Lung microvascular endothelial cell (primary cell): ENCODE results near the gene PDCD7. TPM values are rescaled to one million over a fixed set of nuclear protein-coding genes. Genes with fewer than 3 reads are reported as not detected.
"Not testable (repeated sequence)": the region's sequence is repeated elsewhere in the genome, so short reads cannot be mapped to it uniquely, and the experiment has no call there.

Source experiments
- DNase-seq, 2 donors: peaks; one replicate each; pipeline versions ENCODE4 v3.0.0 to v3.0.0-alpha.2; 2010; ENCODE audit warnings: low read depth in 2 of 2
- total RNA-seq: library from RNA; depleted of rRNA; stranded (reverse); fragments of >200 nt; gene quantifications from 2 replicates; pipeline ENCODE4 v1.2.1, GENCODE V29; 2014

The PDCD7 gene, protein sequence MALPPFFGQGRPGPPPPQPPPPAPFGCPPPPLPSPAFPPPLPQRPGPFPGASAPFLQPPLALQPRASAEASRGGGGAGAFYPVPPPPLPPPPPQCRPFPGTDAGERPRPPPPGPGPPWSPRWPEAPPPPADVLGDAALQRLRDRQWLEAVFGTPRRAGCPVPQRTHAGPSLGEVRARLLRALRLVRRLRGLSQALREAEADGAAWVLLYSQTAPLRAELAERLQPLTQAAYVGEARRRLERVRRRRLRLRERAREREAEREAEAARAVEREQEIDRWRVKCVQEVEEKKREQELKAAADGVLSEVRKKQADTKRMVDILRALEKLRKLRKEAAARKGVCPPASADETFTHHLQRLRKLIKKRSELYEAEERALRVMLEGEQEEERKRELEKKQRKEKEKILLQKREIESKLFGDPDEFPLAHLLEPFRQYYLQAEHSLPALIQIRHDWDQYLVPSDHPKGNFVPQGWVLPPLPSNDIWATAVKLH
- total RNA-seq = 8.3 and 11.3 TPM in 2 replicates

DNA sequence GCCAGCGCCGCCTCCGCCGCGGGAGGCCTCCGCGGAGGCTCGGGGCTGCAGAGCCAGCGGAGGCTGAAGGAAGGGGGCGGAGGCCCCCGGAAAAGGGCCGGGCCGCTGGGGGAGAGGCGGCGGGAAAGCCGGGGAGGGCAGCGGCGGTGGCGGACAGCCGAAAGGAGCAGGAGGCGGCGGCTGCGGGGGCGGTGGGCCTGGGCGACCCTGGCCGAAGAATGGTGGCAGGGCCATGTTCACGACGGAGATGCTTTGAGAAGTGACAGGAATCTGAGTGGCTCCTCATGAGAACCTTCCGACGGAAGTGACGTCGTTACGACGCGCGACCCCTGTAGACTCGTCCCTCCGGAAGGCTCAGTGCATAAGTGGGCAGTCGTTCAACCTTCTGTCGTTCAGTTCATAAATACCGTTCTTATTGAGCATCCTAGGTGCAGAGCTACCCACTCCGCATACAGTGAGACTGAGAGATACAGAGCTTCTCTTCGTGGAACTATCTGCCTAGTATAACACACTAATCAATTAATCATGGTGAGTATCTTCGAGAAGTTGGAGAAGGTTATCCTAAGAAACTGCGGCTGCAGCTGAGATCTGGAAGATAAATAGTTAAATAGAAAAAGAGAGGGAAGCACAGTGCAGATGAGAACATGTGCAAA, at the start of gene PDCD7:
Gene PDCD7, minus strand, starts transcription at position 261 of the 653 bp plus-strand sequence. Its CDS starts 27 bp downstream, at position 234.
- peak; percentile 90 to 94 for DNase-seq

DNA sequence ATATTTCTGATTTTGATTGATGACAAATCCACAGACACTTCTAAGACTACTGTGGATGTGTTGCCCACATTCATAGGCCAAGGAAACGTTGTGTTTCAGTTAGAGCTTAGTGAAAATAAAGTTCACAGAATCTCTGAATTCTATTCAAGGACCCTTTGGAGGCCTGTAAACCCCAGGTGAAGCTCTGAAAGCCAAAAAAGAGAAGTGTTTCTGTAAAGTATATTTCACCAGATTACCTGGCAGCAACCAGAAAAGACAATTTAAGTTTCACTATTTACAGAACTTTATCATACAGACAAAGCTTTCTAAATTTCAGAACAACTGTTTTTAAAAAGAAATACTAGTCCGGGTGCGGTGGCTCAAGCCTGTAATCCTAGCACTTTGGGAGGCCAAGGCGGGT, 48.9 kb upstream of the PDCD7 start:
- DNase-seq = no peak

DNA sequence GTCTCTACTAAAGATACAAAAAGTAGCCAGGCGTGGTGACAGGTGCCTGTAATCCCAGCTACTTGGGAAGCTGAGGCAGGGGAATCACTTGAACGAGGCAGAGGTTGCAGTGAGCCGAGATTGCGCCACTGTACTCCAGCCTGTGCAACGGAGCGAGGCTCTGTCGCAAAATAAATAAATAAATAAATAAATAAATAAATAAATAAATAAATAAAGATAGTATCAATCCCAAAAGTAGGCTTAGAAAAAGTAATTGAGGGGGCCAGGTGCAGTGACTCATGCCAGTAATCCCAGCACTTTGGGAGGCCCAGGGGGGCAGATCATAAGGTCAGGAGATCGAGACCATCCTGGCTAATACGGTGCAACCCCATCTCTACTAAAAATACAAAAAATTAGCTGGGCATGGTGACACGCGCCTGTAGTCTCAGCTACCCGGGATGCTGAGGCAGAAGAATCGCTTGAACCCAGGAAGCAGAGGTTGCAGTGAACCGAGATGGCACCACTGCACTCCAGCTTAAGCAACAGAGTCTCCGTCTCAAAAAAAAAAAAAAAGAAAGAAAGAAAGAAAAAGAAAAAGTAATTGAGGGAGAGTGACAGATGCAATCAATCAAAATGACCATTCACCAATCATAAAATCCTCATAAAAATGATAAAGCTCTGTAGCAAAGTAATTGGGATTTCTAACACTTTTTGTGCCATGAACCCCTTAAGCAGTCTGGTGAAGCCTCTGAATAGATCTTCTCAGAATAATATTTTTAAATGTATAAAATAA, 48.2 kb upstream of the PDCD7 start:
- not testable (repeated sequence) for DNase-seq

DNA sequence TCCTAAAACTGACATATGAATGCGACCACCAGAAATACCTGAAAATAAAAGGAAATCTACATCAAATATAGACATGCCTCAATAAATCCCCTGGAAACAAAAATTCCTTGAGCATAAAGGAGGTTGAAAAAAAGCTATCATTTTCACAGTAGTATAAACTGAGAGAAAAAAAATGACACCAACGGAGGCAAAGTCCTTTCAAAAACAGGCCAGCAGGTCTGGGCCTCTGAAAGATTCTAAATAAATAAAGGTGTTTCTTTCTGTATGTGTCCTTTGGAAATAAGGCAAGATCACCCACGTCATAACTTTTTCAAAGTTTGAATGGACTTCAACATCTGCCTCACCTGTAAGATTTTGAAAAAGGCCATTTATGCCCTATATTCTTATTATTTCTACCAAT, 46.6 kb upstream of the PDCD7 start:
- no peak for DNase-seq

DNA sequence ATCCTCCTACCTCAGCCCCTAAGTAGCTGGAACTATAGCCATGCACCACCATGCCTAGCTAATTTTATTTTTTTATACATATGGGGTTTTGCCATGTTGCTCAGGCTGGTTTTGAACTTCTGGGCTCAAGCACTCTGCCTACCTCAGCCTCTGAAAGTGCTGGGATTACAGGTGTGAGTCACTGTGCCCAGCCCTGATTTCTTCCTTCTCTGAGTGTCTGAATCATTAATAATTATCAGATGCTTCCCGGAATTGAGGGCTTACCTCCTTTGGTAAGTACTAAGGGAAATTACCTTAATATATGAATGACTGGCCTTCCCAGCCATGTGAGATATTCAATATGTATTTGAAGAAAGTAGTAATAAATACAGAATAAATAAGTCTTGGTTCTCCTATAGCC, 44.3 kb upstream of the PDCD7 start:
- DNase-seq = no peak

DNA sequence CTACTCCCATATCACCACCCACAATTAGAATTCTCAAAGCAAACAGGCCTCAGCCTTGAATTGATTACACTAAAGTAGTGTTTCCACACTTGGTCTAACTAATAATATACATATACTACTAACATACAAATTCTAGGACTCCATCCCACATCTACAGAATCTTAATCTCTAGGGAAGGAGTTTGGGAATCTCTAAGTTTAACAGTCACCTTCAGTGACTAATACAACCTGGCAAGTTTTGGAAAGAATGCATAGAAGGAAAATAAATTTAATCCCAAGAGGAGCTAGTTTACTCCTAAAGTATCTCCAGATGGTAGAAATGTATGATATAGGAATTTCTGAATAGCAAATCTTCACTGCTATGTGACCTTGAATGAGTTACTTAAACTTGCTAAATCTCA, 42.4 kb upstream of the PDCD7 start:
- DNase-seq = no peak

DNA sequence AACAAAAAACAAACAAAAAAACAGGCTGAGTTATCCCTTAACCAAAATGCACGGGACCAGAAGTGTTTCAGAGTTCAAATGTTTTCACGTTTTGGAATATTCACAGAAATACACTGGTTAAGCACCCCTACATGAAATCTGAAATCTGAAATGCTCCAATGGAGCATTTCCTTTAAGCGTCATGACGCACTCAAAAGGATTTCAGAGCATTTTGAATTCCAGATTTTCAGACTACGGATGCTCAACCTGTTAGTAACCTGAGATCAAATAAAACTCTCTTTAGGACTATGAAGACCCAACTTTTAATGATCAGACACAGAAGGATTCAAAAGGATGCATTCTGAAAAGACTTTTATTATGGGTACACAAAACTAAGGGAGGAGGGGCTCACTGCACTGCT, 41.9 kb upstream of the PDCD7 start:
- DNase-seq = no peak

DNA sequence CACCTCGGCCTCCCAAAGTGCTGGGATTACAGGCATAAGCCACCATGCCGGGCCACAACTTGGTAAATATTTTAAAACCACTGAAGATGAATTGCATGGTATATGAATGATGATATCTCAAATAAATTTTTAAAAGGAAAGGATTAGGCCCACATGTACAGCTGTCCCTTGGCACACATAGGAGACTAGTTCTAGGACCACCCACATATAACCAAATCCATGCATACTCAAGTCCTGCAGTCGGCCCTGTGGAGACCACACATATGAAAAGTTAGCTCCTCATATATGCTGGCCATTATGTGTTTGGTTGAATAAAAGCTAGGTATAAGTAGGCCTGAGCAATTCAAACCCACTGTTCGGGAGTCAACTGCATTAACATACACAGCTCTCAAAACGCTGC, 40.9 kb upstream of the PDCD7 start:
- DNase-seq = no peak

DNA sequence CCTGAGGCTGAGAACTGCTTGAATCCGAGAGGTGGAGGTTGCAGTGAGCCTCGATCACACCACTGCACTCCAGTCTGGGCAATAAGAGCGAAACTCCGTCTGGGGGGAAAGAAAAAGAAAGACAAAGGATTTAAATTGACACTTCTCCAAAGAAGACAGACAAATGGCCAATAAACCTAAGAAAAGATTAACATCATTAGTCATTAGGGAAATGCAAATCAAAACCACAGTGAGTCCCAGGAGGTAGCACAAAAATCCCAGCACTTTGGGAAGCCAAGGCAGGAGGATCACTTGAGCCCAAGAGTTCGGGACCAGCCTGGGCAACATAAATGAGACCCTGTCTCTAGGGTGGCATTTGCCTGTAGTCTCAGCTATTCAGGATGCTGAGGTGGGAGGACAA, 38.9 kb upstream of the PDCD7 start:
- DNase-seq = no peak

DNA sequence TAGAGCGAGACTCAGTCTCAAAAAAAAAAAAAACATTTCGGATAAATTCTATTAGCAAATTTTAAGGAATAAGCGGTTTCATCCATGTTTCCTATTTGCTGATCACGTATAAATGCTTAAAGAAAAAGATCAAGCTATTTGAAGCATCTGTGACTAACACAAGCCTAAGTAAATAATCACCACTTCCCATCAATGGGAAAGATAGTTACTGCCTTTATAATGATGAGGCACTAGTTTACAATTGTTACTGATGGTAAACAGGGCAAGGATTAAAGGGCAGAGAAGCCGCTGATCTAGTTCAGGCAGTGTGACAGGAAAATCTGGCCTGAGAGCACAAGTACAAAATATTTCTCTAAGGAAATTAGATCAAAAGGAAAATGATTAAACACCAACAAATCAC, 37.8 kb upstream of the PDCD7 start:
- DNase-seq = no peak

DNA sequence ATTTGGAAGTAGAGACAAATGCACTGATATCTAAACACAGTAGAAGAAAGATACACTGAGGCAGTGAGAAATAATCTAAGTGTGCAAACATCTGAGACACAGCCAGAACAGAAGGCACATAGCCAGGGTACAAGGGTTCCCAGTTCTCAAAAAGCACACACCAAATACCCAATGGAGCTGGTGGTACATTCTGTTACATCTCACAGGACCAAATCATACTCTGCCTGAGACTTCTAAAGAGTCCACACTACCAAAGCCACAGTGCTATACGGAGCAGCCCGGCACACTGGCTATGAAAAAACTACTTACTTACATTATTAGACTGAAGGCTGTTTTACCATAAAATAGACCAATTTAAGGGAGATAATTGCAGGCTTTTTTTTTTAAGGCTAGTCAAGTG, 32.3 kb upstream of the PDCD7 start:
- DNase-seq = no peak

DNA sequence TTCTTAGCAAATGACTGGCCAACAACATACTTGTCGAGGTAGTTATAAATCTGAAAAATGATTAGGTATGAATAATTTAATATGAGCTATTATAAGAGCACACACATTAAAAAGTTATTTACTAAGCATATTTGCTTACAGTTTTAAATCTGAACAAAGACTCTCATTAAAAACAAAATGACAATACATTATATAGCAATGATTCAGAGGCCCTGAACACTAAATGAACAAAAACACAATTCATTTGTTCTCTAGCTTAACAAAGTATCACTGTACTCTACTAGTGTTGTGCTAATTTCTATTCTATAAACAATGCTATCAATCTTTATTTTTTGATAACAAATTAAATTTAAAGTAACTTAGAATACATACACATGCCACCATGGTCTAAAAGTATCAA, 30.5 kb upstream of the PDCD7 start:
- DNase-seq = no peak

DNA sequence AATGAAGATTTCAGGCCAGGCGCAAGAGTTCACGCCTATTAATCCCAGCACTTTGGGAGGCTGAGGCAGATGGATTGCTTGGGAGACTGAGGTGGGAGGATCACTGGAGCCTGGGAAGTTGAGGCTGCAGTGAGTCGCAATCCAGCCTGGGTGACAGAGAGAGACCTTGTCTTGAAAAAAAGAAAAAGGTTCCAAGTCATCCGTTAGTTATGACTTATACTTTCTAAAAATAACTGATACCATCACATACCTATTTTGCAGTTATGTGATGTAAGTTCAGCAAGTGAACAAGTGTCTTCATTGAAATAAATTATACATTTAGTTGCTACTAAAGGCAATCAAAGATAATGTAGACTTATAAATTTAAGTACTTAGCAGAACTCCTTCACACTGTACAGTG, 29.4 kb upstream of the PDCD7 start:
- DNase-seq = no peak

DNA sequence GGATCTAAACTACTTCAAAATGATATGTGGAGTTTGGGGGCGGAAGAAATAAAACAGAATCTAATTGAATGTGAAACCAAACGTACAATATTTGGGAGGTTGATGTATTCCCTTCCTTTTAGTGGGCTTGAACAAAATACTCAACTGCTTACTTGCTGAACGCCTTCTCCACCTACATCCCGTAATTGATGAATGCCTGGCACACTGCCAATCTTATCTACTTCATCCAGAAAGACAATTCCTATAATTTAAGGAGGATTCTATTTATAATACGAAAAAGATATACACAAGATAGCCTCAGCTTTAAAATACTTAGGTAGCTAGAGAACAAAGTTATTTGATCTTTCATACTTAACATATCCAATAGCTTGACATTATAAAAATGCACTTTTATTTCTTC, 23.1 kb upstream of the PDCD7 start:
- DNase-seq = peak in 1 of 2 donors; percentile 4

DNA sequence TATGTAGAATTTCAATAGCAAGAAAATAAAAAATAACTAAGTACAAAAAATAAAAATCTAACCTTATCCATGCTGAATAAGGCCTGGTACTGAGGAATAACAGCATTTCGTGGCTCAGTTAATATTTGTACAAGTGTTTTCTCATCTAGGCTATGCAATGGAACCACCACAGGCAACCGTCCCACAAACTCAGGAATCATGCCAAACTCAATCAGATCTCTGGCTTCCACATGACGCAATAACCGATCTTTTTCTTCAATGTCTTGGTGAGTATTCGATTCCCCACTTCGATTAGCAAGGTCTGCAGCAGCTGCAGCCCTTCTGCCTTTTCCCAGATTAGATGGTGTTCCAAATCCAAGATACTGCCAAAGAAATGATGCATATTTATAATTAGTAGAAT, 21.1 kb upstream of the PDCD7 start:
- DNase-seq = no peak

DNA sequence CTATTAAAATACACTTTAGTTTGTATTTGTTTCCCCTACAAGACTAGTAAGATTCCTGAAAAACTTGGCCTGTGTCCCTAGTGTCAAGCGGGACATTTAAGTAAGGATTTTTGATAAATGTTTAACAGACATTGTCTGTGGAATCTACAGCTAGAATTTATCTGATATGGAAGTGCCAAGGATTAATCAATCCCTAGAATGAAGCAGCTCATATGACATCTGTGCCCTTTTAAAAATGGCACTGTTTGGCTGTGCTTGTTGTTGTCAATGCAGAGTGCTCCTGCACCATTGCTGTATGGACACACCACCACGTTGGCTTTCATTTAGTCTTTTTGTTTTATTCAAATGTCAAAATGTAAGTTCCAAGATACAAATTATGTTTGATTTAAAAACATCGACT, 14.3 kb upstream of the PDCD7 start:
- DNase-seq = no peak

DNA sequence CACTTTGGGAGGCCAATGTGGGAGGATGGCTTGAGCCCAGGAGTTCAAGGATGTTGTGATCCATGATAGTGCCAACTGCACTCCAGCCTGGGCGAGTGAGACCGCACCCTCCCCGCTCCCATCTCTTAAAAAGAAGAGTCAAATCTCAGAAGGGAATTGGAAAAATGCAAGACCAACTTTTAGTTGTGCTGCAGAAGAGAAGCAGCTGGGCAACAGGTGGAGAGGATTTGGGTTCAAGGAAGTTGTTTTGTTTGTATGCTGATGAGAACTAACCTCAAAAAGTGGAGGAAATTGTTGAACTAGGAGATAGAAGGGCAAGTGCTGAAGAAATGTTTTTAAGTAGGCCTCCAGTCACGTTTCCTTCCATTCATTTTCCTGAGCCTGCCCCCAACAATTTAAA, 12.8 kb upstream of the PDCD7 start:
- no peak for DNase-seq

DNA sequence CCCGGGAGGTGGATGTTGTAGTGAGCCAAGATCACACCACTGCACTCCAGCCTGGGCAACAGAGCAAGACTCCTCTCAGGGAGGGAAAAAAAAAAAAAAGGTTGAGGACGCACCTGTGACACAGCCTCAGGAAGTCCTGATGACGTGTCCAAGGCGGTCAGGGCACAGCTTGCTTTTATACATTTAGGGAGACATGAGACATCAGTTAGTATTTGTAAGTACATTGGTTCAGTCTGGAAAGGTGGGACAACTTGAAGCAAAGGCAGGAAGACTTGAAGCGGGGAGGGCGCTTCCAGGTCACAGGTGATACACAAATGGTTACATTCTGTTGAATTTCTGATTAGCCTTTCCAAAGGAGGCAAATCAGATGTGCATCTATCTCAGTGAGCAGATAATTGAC, 5.0 kb upstream of the PDCD7 start:
- DNase-seq = peak in 1 of 2 donors; percentile 36

DNA sequence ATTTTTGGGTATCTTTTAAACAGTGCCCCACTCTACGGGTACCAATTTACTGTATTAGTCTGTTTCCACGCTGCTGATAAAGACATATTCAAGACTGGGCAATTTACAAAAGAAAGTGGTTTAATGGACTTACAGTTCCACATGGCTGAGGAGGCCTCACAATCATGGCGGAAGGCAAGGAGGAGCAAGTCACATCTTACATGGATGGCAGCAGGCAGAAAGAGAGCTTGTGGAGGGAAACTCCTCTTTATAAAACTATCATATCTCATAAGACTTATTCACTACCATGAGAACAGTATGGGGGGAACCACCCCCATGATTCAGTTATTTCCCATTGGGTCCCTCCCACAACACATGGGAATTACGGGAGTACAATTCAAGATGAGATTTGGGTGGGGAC, 4.3 kb upstream of the PDCD7 start:
- not testable (repeated sequence) for DNase-seq

DNA sequence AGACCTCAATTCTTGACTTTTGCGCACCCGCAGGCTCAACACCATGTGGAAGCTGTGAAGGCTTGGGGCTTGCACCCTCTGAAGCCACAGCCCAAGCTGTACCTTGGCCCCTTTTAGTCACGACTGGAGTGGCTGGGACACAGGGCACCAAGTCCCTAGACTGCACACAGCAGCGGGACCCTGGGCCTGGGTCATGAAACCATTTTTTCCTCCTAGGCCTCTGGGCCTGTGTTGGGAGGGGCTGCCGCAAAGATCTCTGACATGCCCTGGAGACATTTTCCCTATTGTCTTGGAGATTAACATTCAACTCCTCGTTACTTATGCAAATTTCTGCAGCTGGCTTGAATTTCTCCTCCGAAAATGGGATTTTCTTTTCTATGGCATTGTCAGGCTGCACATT, 3.5 kb upstream of the PDCD7 start:
- DNase-seq = not testable (repeated sequence)

DNA sequence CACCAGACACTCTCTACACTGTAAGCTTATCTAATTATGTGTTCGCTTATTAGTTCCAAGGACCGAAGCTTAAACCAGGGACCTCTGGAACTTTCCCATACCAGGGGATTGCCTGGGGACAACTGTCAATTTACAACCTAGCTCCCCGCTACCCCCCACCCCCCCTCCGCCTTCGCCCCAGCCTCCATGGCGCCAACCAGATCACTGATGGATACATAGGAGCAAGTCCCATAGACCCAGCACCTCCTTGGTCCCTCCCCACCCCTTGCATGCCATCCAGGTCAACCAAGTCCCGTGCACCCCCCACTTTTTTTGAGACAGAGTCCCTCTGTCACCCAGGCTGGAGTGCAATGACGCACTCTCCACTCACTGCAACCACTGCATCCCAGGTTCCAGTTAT, 930 bp upstream of the PDCD7 start:
- no peak for DNase-seq

DNA sequence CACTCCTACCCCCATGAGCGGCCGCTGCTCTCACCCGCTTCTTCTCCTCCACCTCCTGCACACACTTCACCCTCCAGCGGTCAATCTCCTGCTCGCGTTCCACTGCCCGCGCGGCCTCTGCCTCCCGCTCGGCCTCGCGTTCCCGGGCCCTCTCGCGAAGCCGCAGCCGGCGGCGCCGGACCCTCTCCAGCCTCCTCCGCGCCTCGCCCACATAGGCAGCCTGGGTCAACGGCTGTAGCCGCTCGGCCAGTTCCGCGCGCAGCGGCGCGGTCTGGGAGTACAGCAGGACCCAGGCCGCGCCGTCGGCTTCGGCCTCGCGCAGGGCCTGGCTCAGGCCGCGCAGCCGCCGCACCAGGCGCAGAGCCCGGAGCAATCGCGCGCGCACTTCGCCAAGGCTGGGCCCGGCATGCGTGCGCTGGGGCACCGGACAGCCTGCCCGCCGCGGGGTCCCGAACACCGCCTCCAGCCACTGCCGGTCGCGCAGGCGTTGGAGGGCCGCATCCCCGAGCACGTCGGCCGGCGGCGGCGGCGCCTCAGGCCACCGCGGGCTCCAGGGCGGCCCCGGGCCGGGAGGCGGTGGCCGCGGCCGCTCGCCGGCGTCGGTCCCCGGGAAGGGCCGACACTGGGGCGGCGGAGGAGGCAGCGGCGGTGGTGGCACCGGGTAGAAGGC, 595 bp downstream of the PDCD7 start:
- DNase-seq = peak; percentile 76 to 77
